Lower lobe of right lung (tissue), 2 donors: ENCODE measurements around the gene STRIP2. TPM values are rescaled to one million over a fixed set of nuclear protein-coding genes. Genes with fewer than 3 reads are reported as not detected.
"Not testable (repeated sequence)": the region's sequence is repeated elsewhere in the genome, so short reads cannot be mapped to it uniquely, and the experiment has no call there.

ENCODE experiments used
- ATAC-seq, 2 donors: fragments of 200-7000 bp; cut with Tn5 transposase; one replicate each; pipeline ENCODE4 v1.9.1; 2020 to 2022; ENCODE audit warnings: mild to moderate bottlenecking in 2 of 2, moderate library complexity in 2 of 2
- DNase-seq: peaks from one replicate; pipeline ENCODE4 v3.0.0-alpha.2; 2020
- H3K27ac ChIP-seq: fragments of 200-600 bp; one replicate; pipeline ENCODE4 v1.8.0; 2022
- H3K27me3 ChIP-seq: fragments of 200-600 bp; one replicate; pipeline ENCODE4 v1.8.0; 2022; ENCODE audit warnings: low read depth
- H3K36me3 ChIP-seq: fragments of 200-600 bp; one replicate; pipeline ENCODE4 v1.8.0; 2022; ENCODE audit warnings: mild to moderate bottlenecking
- H3K4me1 ChIP-seq: fragments of 200-600 bp; one replicate; pipeline ENCODE4 v1.8.0; 2022
- H3K4me3 ChIP-seq: fragments of 200-600 bp; one replicate; pipeline ENCODE4 v1.8.0; 2022; ENCODE audit warnings: mild to moderate bottlenecking
- H3K9me3 ChIP-seq: fragments of 200-600 bp; one replicate; pipeline ENCODE4 v1.8.0; 2022
- intact Hi-C: fragments of 100-400 bp; cut with DNase I; formaldehyde crosslinking; loops from one replicate; pipeline ENCODE4 v1.11.0; 2022
- total RNA-seq: library from RNA; stranded (reverse); fragmentation: NEBNext Ultra II Directional; extraction: Animal tissue kit (Norgen Biotek cat#: 25700); gene quantifications from one replicate; pipeline ENCODE4 v1.2.1, GENCODE V29; 2021
- TF ChIP-seq, protein P1 (sequence below): fragments of 200-600 bp; IDR thresholded peaks from one replicate; pipeline ENCODE4 v1.8.0; 2022; ENCODE audit warnings: antibody characterized with exemption, mild to moderate bottlenecking
- donor health status: DM: no; HTN: yes; CAD: no; lungs with severe emphysema.

The STRIP2 gene
- total RNA-seq, 1 donor from 2014 or later = 1.3 TPM

DNA sequence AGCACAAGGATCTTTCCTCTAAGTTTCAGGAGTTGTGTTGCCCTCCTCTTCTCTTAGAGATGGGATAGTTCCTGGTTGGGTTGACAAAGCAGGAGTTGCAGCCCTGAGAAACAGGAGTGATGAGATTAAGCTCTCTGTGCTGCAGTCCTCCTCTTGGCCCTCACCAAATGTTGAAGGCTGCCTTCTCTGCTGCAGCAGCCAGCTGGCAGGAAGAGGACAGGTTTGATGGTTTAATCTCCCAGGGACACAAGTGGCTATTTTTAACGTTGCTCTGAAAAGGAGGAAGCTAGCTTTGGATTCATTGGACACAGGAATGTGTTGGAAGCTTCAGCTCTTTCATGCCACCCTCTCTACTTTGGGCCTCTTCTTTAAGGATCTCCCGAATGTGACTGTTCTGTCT lies 9.4 kb downstream of the STRIP2 start:
- no peak overlapping the region for H3K27ac ChIP-seq
- no peaks in the 10 kb centered on the region for H3K4me1 ChIP-seq
- no peak overlapping the region for H3K4me3 ChIP-seq
- no peaks in the 10 kb centered on the region for H3K27me3 ChIP-seq
- ATAC-seq = no peak
- intact Hi-C loops = no loop called here
- TF ChIP-seq, protein P1, sequence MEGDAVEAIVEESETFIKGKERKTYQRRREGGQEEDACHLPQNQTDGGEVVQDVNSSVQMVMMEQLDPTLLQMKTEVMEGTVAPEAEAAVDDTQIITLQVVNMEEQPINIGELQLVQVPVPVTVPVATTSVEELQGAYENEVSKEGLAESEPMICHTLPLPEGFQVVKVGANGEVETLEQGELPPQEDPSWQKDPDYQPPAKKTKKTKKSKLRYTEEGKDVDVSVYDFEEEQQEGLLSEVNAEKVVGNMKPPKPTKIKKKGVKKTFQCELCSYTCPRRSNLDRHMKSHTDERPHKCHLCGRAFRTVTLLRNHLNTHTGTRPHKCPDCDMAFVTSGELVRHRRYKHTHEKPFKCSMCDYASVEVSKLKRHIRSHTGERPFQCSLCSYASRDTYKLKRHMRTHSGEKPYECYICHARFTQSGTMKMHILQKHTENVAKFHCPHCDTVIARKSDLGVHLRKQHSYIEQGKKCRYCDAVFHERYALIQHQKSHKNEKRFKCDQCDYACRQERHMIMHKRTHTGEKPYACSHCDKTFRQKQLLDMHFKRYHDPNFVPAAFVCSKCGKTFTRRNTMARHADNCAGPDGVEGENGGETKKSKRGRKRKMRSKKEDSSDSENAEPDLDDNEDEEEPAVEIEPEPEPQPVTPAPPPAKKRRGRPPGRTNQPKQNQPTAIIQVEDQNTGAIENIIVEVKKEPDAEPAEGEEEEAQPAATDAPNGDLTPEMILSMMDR = no peak
- no peak for DNase-seq
- no peaks in the 10 kb centered on the region for H3K36me3 ChIP-seq
- peaks cover 8% of the 10 kb centered on the region for H3K9me3 ChIP-seq

DNA sequence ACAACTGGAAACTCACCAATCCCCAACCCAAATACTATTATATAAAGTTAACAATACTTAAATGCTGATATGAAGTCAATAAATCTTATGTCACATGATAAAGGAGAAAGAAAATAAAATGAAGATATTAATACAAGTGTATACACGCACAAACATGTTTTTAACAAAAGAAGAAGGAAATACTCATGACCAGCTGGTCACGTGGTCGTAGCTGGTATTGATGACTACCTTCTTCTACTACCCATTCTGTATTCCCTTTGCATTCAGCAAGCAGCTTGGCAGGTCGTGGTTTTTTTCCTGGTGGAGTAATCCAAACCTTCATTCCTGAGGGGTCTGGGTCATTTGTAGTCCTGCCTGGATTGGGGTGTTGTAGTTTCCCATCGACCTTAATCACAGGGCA lies 10.5 kb downstream of the STRIP2 start:
- H3K36me3 ChIP-seq, H3K4me1 ChIP-seq, H3K27me3 ChIP-seq, intact Hi-C loops, H3K4me3 ChIP-seq, DNase-seq, ATAC-seq, H3K27ac ChIP-seq: not testable (repeated sequence)
- H3K9me3 ChIP-seq = peaks cover 14% of the 10 kb centered on the region

DNA sequence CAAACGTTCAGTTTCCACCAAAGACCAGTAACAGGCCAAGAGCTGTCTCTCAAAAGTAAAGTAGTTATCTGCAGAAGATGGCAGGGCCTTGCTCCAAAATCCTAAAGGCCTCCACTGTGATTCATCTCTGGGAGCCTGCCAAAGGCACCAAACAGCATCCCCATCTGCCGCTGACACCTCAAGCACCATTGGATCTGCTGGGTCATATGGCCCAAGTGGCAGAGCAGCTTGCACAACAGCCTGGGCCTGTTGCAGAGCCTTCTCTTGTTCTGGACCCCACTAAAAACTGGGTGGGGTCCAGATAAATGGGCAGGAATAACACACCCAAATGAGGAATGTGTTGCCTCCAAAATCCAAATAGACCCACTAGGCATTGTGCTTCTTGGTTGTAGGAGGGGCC lies 12.7 kb downstream of the STRIP2 start:
- H3K27ac ChIP-seq, ATAC-seq, intact Hi-C loops, H3K4me1 ChIP-seq, H3K4me3 ChIP-seq, H3K27me3 ChIP-seq, DNase-seq, H3K36me3 ChIP-seq: not testable (repeated sequence)
- peaks cover 14% of the 10 kb centered on the region for H3K9me3 ChIP-seq

DNA sequence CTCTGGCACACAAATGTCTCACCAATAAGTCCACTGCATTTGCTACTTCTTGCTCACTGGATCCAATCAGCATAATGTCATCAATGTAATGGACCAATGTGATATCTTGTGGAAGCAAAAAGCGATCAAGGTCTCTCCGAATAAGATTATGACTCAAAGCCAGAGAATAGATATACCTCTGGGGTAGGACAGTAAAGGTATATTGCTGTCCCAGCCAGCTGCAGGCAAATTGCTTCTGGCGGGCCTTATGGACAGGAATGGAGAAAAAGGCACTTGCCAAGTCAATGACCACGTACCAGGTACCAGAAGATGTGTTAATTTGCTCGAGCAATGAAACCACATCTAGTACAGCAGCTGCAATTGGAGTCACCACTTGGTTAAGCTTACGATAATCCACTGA lies 13.2 kb downstream of the STRIP2 start:
- ATAC-seq, H3K4me3 ChIP-seq, DNase-seq, H3K4me1 ChIP-seq, intact Hi-C loops, H3K27me3 ChIP-seq, H3K27ac ChIP-seq, H3K36me3 ChIP-seq: not testable (repeated sequence)
- H3K9me3 ChIP-seq = peaks cover 14% of the 10 kb centered on the region

DNA sequence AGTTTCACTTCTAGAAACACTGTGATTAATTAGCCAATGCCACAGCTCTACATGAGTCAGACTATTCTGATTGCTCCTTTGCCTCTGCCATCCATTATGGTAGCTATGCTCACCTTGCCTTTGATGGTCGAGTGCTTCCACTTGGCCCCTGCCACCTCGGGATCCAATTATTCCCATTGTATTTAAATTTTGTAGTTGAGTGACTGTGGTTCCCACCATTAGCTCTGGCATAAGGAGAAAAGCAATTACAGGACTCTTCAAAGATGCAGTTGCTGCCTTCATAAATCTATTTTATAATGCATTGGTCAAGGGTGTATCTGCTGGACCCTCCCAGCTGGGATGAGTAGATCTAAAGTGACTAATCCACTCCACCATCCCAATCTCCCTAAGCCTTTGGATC lies 14.4 kb downstream of the STRIP2 start:
- H3K27me3 ChIP-seq, ATAC-seq, H3K36me3 ChIP-seq, H3K4me3 ChIP-seq, H3K27ac ChIP-seq, H3K4me1 ChIP-seq, intact Hi-C loops, DNase-seq: not testable (repeated sequence)
- peaks cover 14% of the 10 kb centered on the region for H3K9me3 ChIP-seq

DNA sequence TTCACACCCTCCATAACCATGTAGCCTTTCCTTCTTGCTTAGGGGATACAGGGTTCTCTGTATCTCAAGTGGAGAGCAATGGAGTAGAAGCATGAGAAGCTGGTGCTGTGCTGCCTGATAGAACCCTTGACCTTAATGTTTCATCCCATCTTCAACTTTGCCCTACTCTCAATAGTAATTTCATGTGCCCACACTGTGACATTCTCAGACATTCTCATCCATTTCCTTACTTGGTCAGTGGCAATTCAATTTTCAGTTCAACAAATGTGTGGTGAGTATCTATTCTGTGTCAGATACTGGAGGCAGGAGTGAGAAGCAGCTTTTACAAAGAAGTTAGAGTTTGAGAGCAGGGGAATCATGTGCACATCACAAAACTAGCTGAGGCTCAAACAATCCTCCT lies 16.1 kb downstream of the STRIP2 start:
- no peak for ATAC-seq
- Histone ChIP-seq H3K36me3 (no peaks in the 10 kb centered on the region), H3K27ac (no peak overlapping the region), H3K4me1 (no peaks in the 10 kb centered on the region), H3K27me3 (no peaks in the 10 kb centered on the region), H3K9me3 (peaks cover 14% of the 10 kb centered on the region), H3K4me3 (no peak overlapping the region)
- no peak for DNase-seq
- intact Hi-C loops = no loop called here
- TF ChIP-seq, protein P1 = no peak

DNA sequence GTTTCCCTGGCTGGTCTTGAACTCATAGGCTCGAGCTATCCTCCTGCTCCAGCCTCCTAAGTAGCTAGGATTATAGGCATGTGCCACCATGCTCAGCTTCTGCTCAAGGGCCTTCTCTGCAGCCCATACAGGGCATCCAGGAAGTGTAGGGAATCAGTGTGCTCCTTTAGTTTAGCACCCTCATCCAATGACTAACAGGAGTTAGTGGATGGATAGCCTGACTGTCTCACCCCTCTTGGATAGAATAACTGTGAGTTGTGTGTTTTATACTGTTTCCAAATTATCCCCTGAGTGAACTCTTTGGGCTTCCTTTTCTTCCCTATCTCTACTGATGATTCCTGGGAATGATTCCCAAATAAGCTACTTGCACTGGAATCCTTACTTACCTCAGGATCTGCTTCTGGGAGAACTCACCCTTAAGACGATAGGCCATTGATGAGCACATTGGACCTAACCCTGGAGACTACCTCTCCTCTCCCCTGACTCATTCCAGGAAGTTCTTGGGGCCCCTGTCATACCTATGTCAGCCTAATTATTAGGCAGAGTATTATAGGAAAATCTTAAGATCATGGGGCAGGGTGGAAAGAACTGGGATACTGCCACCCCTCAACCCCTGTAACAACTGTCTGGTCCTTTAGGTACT lies 18.5 kb downstream of the STRIP2 start:
- no peak overlapping the region for H3K27ac ChIP-seq
- no peaks in the 10 kb centered on the region for H3K27me3 ChIP-seq
- TF ChIP-seq, protein P1 = no peak
- H3K4me3 ChIP-seq = no peak overlapping the region
- peaks cover 14% of the 10 kb centered on the region for H3K9me3 ChIP-seq
- no peaks in the 10 kb centered on the region for H3K4me1 ChIP-seq
- intact Hi-C loops = no loop called here
- H3K36me3 ChIP-seq = no peaks in the 10 kb centered on the region
- DNase-seq (no peak), ATAC-seq (no peak)
